ENCODE data around the gene ZNF296.

- TF ChIP-seq CTCF (IDR thresholded peaks at IDR 0.05) (no peak), EP300 (IDR thresholded peaks at IDR 0.05) (no peak)
These were observed 18.8 kb downstream of the ZNF296 start for GRCh38 chr19:45057444-45057843.
